ENCODE results near the gene ROBO2.

The ROBO2 gene

DNA sequence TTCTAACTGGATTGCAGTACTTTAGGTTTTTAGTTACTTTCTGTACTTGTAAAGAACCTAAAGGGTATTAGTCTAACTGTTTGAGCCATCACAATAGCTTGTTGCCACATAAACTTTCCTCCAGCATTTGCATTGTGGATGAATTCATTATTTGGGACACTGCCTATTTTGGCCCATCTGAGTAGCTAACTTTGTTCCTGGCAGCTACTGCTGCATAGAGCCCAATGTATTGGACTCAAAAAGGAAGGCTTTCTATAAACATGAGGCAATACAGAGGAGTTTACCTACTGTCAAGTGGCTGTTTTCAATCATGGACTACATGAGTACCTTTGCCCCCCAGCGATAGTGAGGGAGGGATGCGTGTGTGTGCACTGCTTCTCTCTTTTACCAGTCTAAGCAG, 1.9 kb downstream of the ROBO2 start:
- no peaks in the 10 kb centered on the region for H3K36me3 Mint-ChIP-seq (ENCODE audit: low read depth)
- H3K4me1 Mint-ChIP-seq (ENCODE audit: low read depth): no peaks in the 10 kb centered on the region
- no peak overlapping the region for H3K4me3 Mint-ChIP-seq
- no peak overlapping the region for H3K27ac Mint-ChIP-seq
- H3K27me3 Mint-ChIP-seq: peaks cover 33% of the 10 kb centered on the region
- H3K9me3 Mint-ChIP-seq: no peaks in the 10 kb centered on the region

DNA sequence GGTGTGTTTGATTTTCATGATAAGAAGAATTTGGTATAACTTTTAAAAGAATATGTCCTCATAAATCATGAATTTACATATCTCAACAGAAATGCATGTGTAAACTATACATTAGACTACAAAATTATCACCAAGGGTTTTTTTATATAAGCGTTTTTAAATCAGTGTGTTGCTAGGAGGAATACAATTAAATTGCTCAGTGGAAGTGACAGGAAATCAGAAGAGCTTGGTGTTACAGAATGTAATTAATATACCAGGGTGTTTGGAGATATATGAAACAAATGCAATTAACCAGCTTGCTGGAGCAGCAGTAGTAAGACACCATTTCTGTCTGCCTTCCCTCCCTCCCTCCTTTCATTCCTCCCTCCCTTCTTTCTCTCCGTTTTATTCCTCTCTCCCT, 2.4 kb downstream of the ROBO2 start:
- no peaks in the 10 kb centered on the region for H3K4me1 Mint-ChIP-seq (ENCODE audit: low read depth)
- H3K36me3 Mint-ChIP-seq (ENCODE audit: low read depth): no peaks in the 10 kb centered on the region
- no peak overlapping the region for H3K4me3 Mint-ChIP-seq
- peaks cover 32% of the 10 kb centered on the region for H3K27me3 Mint-ChIP-seq
- H3K27ac Mint-ChIP-seq: no peak overlapping the region
- no peaks in the 10 kb centered on the region for H3K9me3 Mint-ChIP-seq

DNA sequence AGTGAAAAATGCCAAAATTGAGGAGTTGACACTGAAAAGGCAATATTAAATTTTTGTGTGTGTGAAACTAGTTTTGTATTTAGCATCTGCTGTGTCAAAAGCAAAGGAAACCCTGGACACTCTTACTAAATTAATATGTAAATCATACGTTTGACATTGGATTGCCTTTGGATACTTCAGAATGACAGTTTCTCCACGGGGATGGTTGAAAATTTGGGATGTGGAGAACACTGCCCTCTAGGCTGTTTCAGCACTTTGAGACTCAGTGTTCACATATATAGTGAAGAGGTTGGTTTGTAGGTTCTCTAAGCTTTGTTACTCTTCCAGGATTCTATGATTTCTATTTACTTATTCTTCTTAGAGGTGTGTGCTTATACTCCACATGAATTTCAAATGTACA, 3.0 kb downstream of the ROBO2 start:
- H3K4me1 Mint-ChIP-seq (ENCODE audit: low read depth): no peaks in the 10 kb centered on the region
- H3K9me3 Mint-ChIP-seq: no peaks in the 10 kb centered on the region

DNA sequence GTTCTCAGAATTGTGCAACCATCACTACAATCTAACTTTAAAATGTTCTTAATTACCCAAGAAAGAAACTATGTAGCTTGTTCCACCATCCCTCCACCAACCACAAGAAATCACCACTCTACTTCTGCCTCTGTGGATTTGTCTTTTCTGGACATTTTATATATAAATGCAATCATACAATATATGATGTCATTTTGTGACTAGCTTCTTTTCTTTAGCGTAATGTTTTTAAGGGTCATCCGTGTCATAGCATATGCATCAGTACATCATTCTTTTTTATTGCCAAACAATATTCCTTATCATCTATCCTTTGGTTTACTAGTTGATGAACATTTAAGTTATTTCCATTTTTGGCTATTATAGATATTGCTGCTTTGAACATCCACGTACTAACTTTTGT, 5.8 kb downstream of the ROBO2 start:
- no peak overlapping the region for H3K4me3 Mint-ChIP-seq
- H3K27ac Mint-ChIP-seq: no peak overlapping the region
- peaks cover 3% of the 10 kb centered on the region for H3K9me3 Mint-ChIP-seq
- no peaks in the 10 kb centered on the region for H3K36me3 Mint-ChIP-seq (ENCODE audit: low read depth)
- peaks cover 9% of the 10 kb centered on the region for H3K27me3 Mint-ChIP-seq
- H3K4me1 Mint-ChIP-seq (ENCODE audit: low read depth): no peaks in the 10 kb centered on the region

More for the DNA sequence above, 3.0 kb downstream of the ROBO2 start:
- no peak overlapping the region for H3K27ac Mint-ChIP-seq
- H3K27me3 Mint-ChIP-seq: peaks cover 28% of the 10 kb centered on the region
- no peaks in the 10 kb centered on the region for H3K36me3 Mint-ChIP-seq (ENCODE audit: low read depth)
- H3K4me3 Mint-ChIP-seq: no peak overlapping the region

DNA sequence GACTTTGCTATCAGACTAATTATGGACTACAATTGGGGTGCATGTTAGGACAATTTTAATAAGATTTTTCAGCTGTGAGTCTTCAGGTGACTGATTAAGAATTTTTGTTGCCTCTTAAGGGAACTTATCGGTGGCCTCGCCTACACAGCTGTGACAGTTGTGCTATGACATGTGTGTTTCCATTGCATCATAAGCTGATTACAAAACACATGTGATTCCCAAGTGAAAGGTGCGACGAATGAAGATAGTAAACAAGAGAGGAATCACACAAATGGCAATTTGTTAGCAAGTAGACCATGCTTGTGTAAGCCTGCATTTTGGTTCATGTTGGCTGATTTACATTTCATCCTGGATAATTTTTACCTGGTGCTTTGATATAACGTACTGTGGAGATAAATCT, 8.3 kb downstream of the ROBO2 start:
- Mint-ChIP-seq H3K27me3 (no peaks in the 10 kb centered on the region), H3K36me3 (ENCODE audit: low read depth) (no peaks in the 10 kb centered on the region), H3K4me3 (no peak overlapping the region), H3K4me1 (ENCODE audit: low read depth) (no peaks in the 10 kb centered on the region), H3K9me3 (peaks cover 3% of the 10 kb centered on the region), H3K27ac (no peak overlapping the region)

DNA sequence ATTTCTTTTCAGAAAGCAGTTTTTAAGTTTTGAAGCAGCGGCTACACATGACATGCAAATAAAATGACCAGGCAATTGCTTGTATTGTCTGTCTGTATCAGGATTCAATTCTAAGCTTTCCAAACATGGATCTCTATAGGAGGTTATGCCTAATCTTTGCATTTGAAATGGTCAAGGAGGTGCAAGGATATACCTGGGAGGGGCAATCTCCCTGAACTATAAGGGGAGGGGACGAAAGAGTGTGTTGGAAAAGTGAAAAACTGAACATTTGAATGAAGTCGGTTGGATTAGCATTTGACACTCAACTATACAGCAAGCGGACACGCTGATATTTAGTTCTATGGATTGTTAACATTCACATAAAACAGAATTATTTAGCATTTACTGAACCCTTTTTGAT, 11.7 kb downstream of the ROBO2 start:
- no peaks in the 10 kb centered on the region for H3K4me1 Mint-ChIP-seq (ENCODE audit: low read depth)
- no peaks in the 10 kb centered on the region for H3K36me3 Mint-ChIP-seq (ENCODE audit: low read depth)
- H3K27me3 Mint-ChIP-seq: no peaks in the 10 kb centered on the region
- peaks cover 3% of the 10 kb centered on the region for H3K9me3 Mint-ChIP-seq
- no peak overlapping the region for H3K27ac Mint-ChIP-seq
- no peak overlapping the region for H3K4me3 Mint-ChIP-seq

DNA sequence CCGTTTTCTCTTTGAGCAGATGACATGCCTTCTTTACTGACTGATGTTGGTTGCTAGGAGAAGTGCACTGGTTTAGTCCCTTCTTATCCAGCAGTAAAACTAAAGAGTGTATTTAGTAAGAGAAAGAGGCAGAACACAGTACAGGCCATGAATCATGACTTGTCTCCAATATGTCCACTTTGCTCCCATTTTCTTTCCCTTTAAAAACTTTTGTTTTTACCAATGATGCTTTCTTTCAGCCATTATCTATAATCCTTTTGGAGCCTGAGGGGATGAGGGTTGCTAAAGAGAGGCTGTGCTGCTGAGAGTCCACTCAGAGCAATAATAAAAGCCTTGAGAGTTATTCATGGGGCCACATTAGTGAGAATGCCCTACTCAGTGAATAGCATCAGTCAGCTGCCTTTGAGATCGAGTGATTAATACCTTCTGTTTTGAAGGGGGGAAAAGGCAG, 12.2 kb downstream of the ROBO2 start:
- peaks cover 3% of the 10 kb centered on the region for H3K9me3 Mint-ChIP-seq
- no peaks in the 10 kb centered on the region for H3K27me3 Mint-ChIP-seq
- no peak overlapping the region for H3K27ac Mint-ChIP-seq
- H3K4me3 Mint-ChIP-seq: no peak overlapping the region
- no peaks in the 10 kb centered on the region for H3K4me1 Mint-ChIP-seq (ENCODE audit: low read depth)
- no peaks in the 10 kb centered on the region for H3K36me3 Mint-ChIP-seq (ENCODE audit: low read depth)

DNA sequence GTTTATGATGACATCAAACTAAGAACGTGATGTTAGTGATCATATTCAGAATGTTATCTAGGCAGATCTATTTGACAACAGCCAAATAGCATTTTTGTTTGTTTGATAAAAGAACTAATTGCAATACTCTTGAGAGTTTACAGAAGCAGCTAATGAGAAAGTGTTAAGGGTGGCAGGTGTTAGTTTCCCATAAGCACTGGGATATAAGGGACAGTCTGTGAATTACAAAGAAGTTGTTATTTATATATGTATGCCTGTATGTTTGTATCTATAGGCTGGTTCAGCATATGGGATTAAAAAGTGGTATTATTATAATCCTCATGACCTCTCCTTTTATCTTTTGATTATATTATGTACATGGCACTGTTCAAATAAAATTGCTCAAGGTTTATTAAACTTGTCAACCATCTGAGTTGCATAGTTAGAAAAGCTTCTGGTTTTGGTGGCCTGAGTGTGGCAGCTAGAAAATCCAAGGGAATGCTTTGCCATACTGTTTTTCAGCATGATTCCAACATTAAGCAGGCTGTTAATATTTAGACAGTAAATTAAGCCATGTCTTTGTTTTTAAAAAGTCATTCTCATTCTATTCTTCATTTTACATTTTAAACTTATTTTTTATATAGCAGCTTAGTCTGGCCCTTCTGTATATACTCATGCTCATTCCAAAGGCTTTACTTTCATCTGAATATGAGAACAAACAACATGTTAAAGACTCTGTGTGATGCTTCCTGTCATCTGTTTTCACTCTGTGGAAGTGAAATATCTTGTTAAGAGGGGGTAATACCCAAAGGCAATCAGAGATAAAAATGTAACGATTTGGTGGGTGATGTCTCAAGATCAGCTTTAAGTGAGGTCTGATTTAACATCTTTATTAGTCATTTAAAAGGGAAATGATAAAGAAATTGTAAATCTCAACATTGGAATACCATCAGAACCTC, 13.1 kb downstream of the ROBO2 start:
- Mint-ChIP-seq H3K27ac (no peak overlapping the region), H3K27me3 (no peaks in the 10 kb centered on the region)

DNA sequence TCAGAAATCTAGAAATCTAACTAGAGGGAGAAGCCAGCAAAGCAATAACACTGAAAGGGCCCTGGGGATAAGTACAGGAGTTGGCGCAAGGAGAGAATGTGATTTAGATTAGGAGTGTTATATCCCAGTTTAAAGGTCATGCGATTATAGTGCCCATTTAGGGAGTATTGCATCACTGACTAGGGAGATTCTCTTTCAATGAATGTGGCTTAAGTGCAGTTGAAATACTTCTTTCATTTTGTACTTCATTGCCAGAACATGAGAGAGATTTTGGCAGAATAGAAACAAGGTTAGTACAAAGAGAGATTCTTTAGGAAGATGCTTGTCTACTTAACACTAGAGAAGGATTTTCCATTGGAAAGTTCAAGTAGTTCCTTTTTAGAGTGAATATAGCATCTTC, 13.9 kb downstream of the ROBO2 start:
- no peak overlapping the region for H3K27ac Mint-ChIP-seq
- H3K4me1 Mint-ChIP-seq (ENCODE audit: low read depth): no peaks in the 10 kb centered on the region
- H3K9me3 Mint-ChIP-seq: no peaks in the 10 kb centered on the region
- H3K36me3 Mint-ChIP-seq (ENCODE audit: low read depth): no peaks in the 10 kb centered on the region
- H3K4me3 Mint-ChIP-seq: no peak overlapping the region
- no peaks in the 10 kb centered on the region for H3K27me3 Mint-ChIP-seq

More for the DNA sequence above, 13.1 kb downstream of the ROBO2 start:
- Mint-ChIP-seq H3K4me3 (no peak overlapping the region), H3K9me3 (peaks cover 3% of the 10 kb centered on the region), H3K36me3 (ENCODE audit: low read depth) (no peaks in the 10 kb centered on the region), H3K4me1 (ENCODE audit: low read depth) (no peaks in the 10 kb centered on the region)

DNA sequence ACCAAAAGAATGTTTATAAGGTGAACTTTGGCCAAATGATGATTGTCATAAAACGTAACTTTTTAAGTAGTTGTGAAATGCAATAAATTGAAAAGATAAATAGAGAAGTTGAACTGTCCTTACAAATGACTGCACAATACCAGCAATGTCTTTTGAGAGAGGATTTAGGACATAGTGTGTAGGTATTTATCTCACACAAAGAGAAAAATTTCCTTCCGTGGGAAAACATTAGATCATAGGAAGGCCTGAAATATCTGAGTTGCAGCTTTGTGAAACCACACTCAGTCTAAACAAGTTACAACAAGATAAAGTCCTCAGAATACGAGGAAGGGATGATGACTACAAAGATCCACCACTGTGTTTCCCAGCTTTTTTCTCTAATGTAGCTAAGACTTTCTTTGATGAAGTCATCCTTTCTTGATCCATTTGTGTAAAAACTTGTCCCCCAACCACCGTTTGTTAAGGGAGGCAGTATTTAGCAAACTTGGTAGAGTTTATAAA, 16.0 kb downstream of the ROBO2 start:
- Mint-ChIP-seq H3K36me3 (ENCODE audit: low read depth) (no peaks in the 10 kb centered on the region), H3K27me3 (no peaks in the 10 kb centered on the region), H3K9me3 (peaks cover 11% of the 10 kb centered on the region), H3K4me3 (no peak overlapping the region), H3K27ac (no peak overlapping the region), H3K4me1 (ENCODE audit: low read depth) (no peaks in the 10 kb centered on the region)

DNA sequence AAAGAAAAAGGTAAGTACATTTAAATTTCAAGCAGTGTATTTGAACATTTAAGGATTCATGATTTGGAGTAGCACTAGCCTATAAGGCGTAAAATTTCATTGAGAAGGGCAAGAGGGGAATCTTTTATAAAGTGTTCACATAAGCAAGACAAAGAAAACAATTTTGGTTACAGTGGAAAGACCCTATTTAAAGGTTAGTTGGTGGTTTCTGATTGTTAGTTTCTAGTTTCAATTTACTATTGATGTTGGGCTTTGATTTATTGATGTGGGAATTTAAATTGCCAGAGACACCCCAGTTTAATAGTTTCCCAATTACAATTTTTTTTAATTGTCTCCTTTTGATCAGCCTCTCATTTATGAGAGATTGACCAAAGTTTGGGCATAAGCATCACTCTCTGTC, 19.5 kb downstream of the ROBO2 start:
- Mint-ChIP-seq H3K4me3 (no peak overlapping the region), H3K27ac (no peak overlapping the region), H3K9me3 (peaks cover 20% of the 10 kb centered on the region), H3K4me1 (ENCODE audit: low read depth) (no peaks in the 10 kb centered on the region), H3K27me3 (no peaks in the 10 kb centered on the region), H3K36me3 (ENCODE audit: low read depth) (no peaks in the 10 kb centered on the region)

DNA sequence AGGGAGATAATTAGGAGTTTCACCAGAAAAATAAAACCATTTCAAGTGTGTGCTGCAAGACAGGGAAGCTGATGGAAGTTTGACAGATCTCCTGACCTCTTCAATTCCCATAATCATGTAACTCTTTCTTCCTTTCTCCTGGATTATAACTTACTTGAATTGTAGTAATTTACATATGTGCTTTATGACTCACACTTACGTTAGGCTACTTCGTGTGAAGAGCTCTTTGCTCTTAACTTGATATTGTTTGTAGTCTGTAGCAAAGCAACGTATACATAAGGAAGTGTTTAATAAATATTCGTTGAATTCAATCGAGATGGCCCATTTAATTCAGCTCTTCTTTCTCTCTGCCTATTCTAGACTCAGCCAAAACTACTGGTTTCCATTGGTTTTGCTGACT, 23.5 kb downstream of the ROBO2 start:
- no peaks in the 10 kb centered on the region for H3K27me3 Mint-ChIP-seq
- H3K36me3 Mint-ChIP-seq (ENCODE audit: low read depth): no peaks in the 10 kb centered on the region
- H3K9me3 Mint-ChIP-seq: peaks cover 20% of the 10 kb centered on the region
- H3K4me1 Mint-ChIP-seq (ENCODE audit: low read depth): no peaks in the 10 kb centered on the region
- no peak overlapping the region for H3K4me3 Mint-ChIP-seq
- H3K27ac Mint-ChIP-seq: no peak overlapping the region

DNA sequence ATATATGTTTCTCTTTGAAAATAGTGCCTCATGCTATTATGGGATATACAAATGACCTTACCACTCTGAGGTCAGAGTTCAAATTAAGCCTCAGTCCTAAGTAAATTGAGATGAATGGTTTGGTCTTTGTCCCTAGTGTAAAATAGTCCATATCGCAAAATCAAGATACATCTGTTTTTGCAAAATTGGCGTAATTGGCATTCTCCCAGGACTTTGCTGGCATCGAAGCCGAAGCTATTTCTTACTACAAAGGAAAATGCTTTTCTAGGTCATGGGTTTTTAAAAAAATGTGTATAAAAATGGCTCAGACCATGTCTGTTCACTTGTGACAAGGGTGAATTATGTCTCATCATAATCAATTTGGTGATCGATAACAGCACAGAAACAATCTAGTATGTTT, 25.9 kb downstream of the ROBO2 start:
- Mint-ChIP-seq H3K27ac (no peak overlapping the region), H3K4me1 (ENCODE audit: low read depth) (no peaks in the 10 kb centered on the region), H3K9me3 (peaks cover 20% of the 10 kb centered on the region), H3K27me3 (no peaks in the 10 kb centered on the region), H3K4me3 (no peak overlapping the region), H3K36me3 (ENCODE audit: low read depth) (no peaks in the 10 kb centered on the region)

DNA sequence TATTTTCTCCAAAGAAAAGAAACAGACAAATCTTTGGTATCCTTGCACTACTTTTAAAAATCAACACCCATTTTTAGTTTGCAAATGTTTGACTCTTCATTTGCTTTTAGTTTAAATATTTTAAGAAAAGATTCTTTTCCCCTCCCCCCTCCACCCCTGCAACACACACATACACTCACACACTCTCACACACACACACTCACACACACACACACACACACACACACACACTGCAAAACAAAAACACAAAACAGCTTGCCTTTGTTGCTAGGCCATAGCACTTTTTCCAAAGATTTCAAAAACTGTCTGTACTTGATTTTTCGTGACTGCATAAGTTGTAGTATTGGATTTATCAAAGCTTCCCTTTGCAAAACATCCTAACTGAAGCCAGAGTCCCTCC, 26.9 kb downstream of the ROBO2 start:
- Mint-ChIP-seq H3K4me1 (ENCODE audit: low read depth) (no peaks in the 10 kb centered on the region), H3K27me3 (no peaks in the 10 kb centered on the region), H3K9me3 (peaks cover 20% of the 10 kb centered on the region), H3K36me3 (ENCODE audit: low read depth) (no peaks in the 10 kb centered on the region), H3K27ac (no peak overlapping the region), H3K4me3 (no peak overlapping the region)

DNA sequence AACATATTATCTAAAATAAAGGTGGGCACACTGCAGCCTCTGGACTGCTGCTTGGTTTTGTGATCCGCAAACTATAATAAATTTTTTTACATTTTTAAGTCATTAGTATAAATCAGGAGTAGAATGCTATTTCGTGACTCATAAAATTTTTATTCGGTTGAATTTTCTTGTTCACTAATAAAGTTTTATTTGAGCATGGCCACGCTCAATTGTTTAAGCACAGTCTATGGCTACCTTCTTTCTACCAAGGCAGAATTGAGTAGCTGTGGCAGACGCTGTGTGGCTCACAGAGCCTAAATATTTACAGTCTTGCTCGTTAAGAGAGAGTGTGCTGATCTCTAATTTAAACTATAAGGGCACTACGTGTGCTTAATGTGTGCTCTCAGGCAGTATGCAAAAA, 28.9 kb downstream of the ROBO2 start:
- no peaks in the 10 kb centered on the region for H3K27me3 Mint-ChIP-seq
- H3K9me3 Mint-ChIP-seq: peaks cover 11% of the 10 kb centered on the region
- no peaks in the 10 kb centered on the region for H3K36me3 Mint-ChIP-seq (ENCODE audit: low read depth)
- no peak overlapping the region for H3K27ac Mint-ChIP-seq
- no peaks in the 10 kb centered on the region for H3K4me1 Mint-ChIP-seq (ENCODE audit: low read depth)
- H3K4me3 Mint-ChIP-seq: no peak overlapping the region

DNA sequence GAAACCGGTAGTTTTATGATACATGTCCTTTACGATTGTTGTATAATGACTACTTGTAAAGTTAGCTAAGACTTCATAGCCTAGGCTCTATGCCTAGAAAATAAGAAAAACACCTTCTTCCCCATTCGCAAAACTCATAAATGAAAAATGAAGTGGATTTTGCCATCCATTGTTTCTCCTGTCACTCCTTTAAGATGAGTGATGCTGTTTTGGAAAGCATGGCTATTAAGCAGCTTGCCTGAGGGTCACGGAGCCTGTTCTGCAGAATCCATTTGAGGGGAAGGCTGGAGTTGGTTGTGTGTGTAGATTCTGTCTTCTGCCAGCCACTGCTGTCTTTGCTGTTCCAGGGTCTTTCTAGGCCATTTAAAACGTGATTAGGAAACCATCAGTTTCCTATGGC, 31.5 kb downstream of the ROBO2 start:
- Mint-ChIP-seq H3K9me3 (peaks cover 16% of the 10 kb centered on the region), H3K4me1 (ENCODE audit: low read depth) (no peaks in the 10 kb centered on the region), H3K36me3 (ENCODE audit: low read depth) (no peaks in the 10 kb centered on the region), H3K4me3 (no peak overlapping the region), H3K27ac (no peak overlapping the region), H3K27me3 (no peaks in the 10 kb centered on the region)
